Kidney (tissue), 14 donors: ENCODE measurements around the gene GTF2F2. TPM values are rescaled to one million over a fixed set of nuclear protein-coding genes. Genes with fewer than 3 reads are reported as not detected.

Source experiments
- DNase-seq, 5 donors: peaks; one replicate each; pipeline ENCODE4 v3.0.0-alpha.2; 2013 to 2020
- FAIRE-seq: peaks from 2 replicates; lab custom pipeline; 2012; peaks lifted over from hg19 to GRCh38; lab: Jason Lieb, UNC
- H3K27ac ChIP-seq, 2 donors: one replicate each; pipeline ENCODE4 v1.7.0; 2013; ENCODE audit warnings: low read depth in 2 of 2, low read length in 2 of 2, inconsistent platforms in 1 of 2
- H3K27me3 ChIP-seq: one replicate; pipeline ENCODE4 v1.7.1; 2013; ENCODE audit warnings: low read length, inconsistent platforms; ENCODE audit not compliant: control insufficient read depth, insufficient read depth
- H3K36me3 ChIP-seq, 3 donors: one replicate each; pipeline versions ENCODE4 v1.7.0 to v1.7.1; 2013; ENCODE audit warnings: low read length in 3 of 3, control low read depth in 1 of 3, inconsistent platforms in 1 of 3; ENCODE audit not compliant: insufficient read depth in 3 of 3, control insufficient read depth in 2 of 3
- H3K4me1 ChIP-seq, 3 donors: one replicate each; pipeline versions ENCODE4 v1.7.0 to v1.7.1; 2013; ENCODE audit warnings: low read length in 3 of 3, inconsistent platforms in 1 of 3, low read depth in 1 of 3; ENCODE audit not compliant: control insufficient read depth in 2 of 3, insufficient read depth in 2 of 3
- H3K4me3 ChIP-seq, 3 donors: one replicate each; pipeline versions ENCODE4 v1.7.0 to v1.8.1; 2013; ENCODE audit warnings: low read length in 3 of 3, control low read depth in 1 of 3, inconsistent platforms in 1 of 3
- H3K9ac ChIP-seq, 3 donors: one replicate each; pipeline versions ENCODE4 v1.7.0 to v1.7.1; 2013; ENCODE audit warnings: low read length in 3 of 3, control low read depth in 1 of 3, inconsistent platforms in 1 of 3
- H3K9me3 ChIP-seq, 3 donors: one replicate each; pipeline versions ENCODE4 v1.7.0 to v1.7.1; 2013; ENCODE audit warnings: low read length in 3 of 3, control low read depth in 1 of 3, inconsistent platforms in 1 of 3; ENCODE audit not compliant: control insufficient read depth in 2 of 3, insufficient read depth in 1 of 3
- intact Hi-C: fragments of 100-400 bp; cut with DNase I; formaldehyde crosslinking; loops from one replicate; pipeline ENCODE4 v1.11.1; 2022
- polyA plus RNA-seq: library from polyadenylated mRNA; stranded (reverse); fragments of 350-450 nt; fragmentation: Illumina TruSeq; extraction: RNeasy Lipid Tissue Mini Kit (QIAGEN cat#74804); gene quantifications from one replicate; pipeline ENCODE4 v1.2.3, GENCODE V29; 2014; ENCODE audit warnings: low read depth, low replicate concordance; ENCODE audit not compliant: insufficient read depth
- total RNA-seq: library from RNA; stranded (reverse); fragmentation: NEBNext Ultra II Directional; extraction: Animal tissue kit (Norgen Biotek cat#: 25700); gene quantifications from one replicate; pipeline ENCODE4 v1.2.1, GENCODE V29; 2021
- TF ChIP-seq, protein P1 (sequence below): IDR thresholded peaks from 3 replicates; pipeline ENCODE4 v1.5.1; 2012; ENCODE audit warnings: mild to moderate bottlenecking, moderate library complexity, borderline replicate concordance; ENCODE audit not compliant: insufficient read depth; ENCODE audit errors: extremely low read depth
- donor health status: control.
- donor health status: control.
- donor health status: control.
- donor health status: control.
- donor health status: control.
- donor health status: DM: yes; HTN: yes; CAD: no.
- donor health status: Normal renal cell carcinoma (clear cell type).

Gene GTF2F2
- total and polyA plus RNA-seq, 2 donors from 2014 or later: 16.6 to 17.3 TPM

GRCh38 chr13:45180303-45180702 lies 60.0 kb downstream of the GTF2F2 start:
- peak; percentile 44 for FAIRE-seq
- no peaks in the 10 kb centered on the region for H3K27me3 ChIP-seq
- no peaks in the 10 kb centered on the region for H3K36me3 ChIP-seq
- intact Hi-C loops: no loop called here
- no peaks in the 10 kb centered on the region for H3K9me3 ChIP-seq
- peaks cover 0 to 8% (median 0%) of the 10 kb centered on the region in 3 donors for H3K4me1 ChIP-seq
- H3K9ac ChIP-seq: no peak overlapping the region
- H3K27ac ChIP-seq: no peak overlapping the region
- no peak for DNase-seq
- no peak overlapping the region for H3K4me3 ChIP-seq
- TF ChIP-seq, protein P1, sequence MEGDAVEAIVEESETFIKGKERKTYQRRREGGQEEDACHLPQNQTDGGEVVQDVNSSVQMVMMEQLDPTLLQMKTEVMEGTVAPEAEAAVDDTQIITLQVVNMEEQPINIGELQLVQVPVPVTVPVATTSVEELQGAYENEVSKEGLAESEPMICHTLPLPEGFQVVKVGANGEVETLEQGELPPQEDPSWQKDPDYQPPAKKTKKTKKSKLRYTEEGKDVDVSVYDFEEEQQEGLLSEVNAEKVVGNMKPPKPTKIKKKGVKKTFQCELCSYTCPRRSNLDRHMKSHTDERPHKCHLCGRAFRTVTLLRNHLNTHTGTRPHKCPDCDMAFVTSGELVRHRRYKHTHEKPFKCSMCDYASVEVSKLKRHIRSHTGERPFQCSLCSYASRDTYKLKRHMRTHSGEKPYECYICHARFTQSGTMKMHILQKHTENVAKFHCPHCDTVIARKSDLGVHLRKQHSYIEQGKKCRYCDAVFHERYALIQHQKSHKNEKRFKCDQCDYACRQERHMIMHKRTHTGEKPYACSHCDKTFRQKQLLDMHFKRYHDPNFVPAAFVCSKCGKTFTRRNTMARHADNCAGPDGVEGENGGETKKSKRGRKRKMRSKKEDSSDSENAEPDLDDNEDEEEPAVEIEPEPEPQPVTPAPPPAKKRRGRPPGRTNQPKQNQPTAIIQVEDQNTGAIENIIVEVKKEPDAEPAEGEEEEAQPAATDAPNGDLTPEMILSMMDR: no peak

DNA sequence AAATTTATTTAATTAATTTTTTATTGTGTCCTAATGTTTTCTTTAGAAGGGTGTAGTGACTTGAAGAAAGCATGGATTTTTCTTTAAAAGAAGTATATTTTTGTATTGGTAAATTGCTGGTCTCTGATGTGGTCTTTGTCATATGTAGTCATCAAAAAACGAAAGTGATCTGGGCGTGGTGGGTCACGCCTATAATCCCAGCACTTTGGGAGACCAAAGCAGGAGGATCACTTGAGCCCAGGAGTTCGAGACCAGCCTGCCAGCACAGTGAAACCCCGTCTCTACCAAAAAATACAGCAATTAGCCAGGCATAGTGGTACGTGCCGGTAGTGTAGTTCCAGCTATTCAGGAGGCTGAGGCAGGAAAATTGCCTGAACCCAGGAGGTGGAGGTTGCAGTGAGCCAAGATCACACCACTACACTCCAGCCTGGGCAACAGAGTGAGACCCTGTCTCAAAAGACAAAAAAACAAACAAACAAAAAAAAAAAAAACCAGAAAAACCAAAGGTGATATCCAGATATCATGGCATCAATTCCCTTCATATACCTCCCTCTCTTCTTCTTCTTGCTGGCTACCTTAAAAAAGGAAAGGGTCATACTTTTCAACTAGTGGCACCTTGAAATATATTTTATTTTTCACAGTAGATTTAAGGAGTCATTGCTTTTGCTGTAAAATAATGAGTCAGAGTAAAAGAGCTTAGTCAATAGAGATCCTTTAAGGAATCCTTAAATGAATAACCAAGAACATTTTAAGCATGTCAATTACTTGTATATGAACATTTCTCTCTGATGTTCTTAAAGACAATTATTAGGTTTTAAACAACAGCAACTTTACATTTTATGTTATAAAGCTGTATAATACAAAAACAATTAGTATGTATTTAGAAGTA lies 60.6 kb downstream of the GTF2F2 start:
- Histone ChIP-seq H3K27ac (no peak overlapping the region), H3K36me3 (no peaks in the 10 kb centered on the region), H3K4me3 (no peak overlapping the region), H3K4me1 (peaks cover 0 to 8% (median 0%) of the 10 kb centered on the region in 3 donors), H3K27me3 (no peaks in the 10 kb centered on the region), H3K9ac (no peak overlapping the region), H3K9me3 (no peaks in the 10 kb centered on the region)
- TF ChIP-seq, protein P1: no peak
- FAIRE-seq (no peak), DNase-seq (no peak)
- intact Hi-C loops: no loop called here

DNA sequence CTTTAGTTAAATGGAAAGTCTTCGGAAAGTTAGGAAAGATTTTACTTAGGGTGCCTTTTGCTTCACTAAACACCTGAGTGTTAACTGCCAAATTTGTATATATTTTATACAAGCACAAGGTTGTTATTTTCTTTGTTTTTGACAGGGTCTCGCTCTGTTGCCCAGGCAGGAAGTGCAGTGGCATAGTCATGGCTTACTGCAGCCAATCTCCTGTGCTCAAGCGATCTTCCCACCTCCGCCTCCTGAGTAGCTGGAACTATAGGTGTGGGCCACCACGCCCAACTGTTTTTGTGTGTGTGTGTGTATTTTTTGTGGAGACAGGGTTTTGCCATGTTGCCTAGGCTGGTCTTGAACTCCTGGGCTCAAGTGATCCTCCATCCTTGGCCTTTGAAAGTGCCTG lies 64.4 kb downstream of the GTF2F2 start:
- H3K27me3 ChIP-seq: no peaks in the 10 kb centered on the region
- intact Hi-C loops: no loop called here
- H3K9ac ChIP-seq: no peak overlapping the region
- H3K27ac ChIP-seq: no peak overlapping the region
- H3K4me1 ChIP-seq: no peaks in the 10 kb centered on the region
- no peaks in the 10 kb centered on the region for H3K9me3 ChIP-seq
- DNase-seq (no peak), FAIRE-seq (no peak)
- no peak overlapping the region for H3K4me3 ChIP-seq
- TF ChIP-seq, protein P1: no peak
- no peaks in the 10 kb centered on the region for H3K36me3 ChIP-seq
